PC-3 (cell line): ENCODE measurements around the gene MAP3K3. TPM values are rescaled to one million over a fixed set of nuclear protein-coding genes. Genes with fewer than 3 reads are reported as not detected.

ENCODE experiments used
- ATAC-seq: fragments of 200-7000 bp; cut with Tn5 transposase; 2 replicates; pipeline ENCODE4 v1.9.1; 2020; ENCODE audit warnings: mild to moderate bottlenecking, moderate library complexity
- BruUV-seq: library from RNA; stranded (reverse); fragments of 400-500 nt; replicated peaks from 2 replicates; lab custom pipeline; 2021; lab: Mats Ljungman, UMichigan
- CTCF ChIA-PET: fragments of 300-600 bp; sonication (Branson Sonifier 250); formaldehyde crosslinking; loops from one replicate; lab custom pipeline; 2022; ENCODE audit warnings: antibody characterized with exemption; lab: Charles Lee
- POLR2A ChIA-PET: fragments of 300-600 bp; sonication (Branson Sonifier 250); formaldehyde crosslinking; loops from one replicate; lab custom pipeline; 2022; ENCODE audit warnings: antibody characterized with exemption; ENCODE audit not compliant: unreplicated experiment; lab: Charles Lee
- DNase-seq: peaks from one replicate; pipeline ENCODE4 v3.0.0-alpha.2; 2015
- H2AFZ ChIP-seq: fragments of 300-600 bp; sonication (generic); 2 replicates; pipeline ENCODE4 v1.6.0; 2016; ENCODE audit warnings: antibody characterized with exemption, low read length
- H3F3A ChIP-seq: fragments of 300-600 bp; sonication (generic); one replicate; pipeline ENCODE4 v1.6.0; 2017; ENCODE audit warnings: antibody characterized with exemption, low read length, control low read depth, mild to moderate bottlenecking; ENCODE audit not compliant: unreplicated experiment
- H3K27ac ChIP-seq: fragments of 300-600 bp; sonication (generic); 2 replicates; pipeline ENCODE4 v1.5.1; 2016; ENCODE audit warnings: mild to moderate bottlenecking, low read length
- H3K27me3 ChIP-seq: fragments of 300-600 bp; sonication (generic); 2 replicates; pipeline ENCODE4 v1.6.1; 2016; ENCODE audit warnings: low read length, mixed read lengths
- H3K36me3 ChIP-seq: fragments of 300-600 bp; sonication (generic); 2 replicates; pipeline ENCODE4 v1.6.1; 2016; ENCODE audit warnings: low read depth, mixed run types, low read length, mixed read lengths
- H3K4me1 ChIP-seq: fragments of 300-600 bp; sonication (generic); 2 replicates; pipeline ENCODE4 v1.5.1; 2016; ENCODE audit warnings: low read length; ENCODE audit not compliant: insufficient read depth
- H3K4me2 ChIP-seq: fragments of 300-600 bp; sonication (generic); 2 replicates; pipeline ENCODE4 v1.6.0; 2016; ENCODE audit warnings: low read length
- H3K4me3 ChIP-seq: fragments of 300-600 bp; sonication (generic); 2 replicates; pipeline ENCODE4 v1.5.1; 2016; ENCODE audit warnings: mild to moderate bottlenecking, low read length, mixed read lengths
- H3K79me2 ChIP-seq: fragments of 300-600 bp; sonication (generic); 2 replicates; pipeline ENCODE4 v1.6.1; 2017; ENCODE audit warnings: low read length, mixed read lengths
- H3K9ac ChIP-seq: fragments of 300-600 bp; sonication (generic); 2 replicates; pipeline ENCODE4 v1.6.0; 2016; ENCODE audit warnings: mild to moderate bottlenecking, low read length
- H3K9me2 ChIP-seq: fragments of 300-600 bp; sonication (generic); replicated peaks from 2 replicates; pipeline ENCODE4 v1.6.1; 2016; ENCODE audit warnings: mixed run types, low read length, mixed read lengths
- H3K9me3 ChIP-seq: fragments of 300-600 bp; sonication (generic); 2 replicates; pipeline ENCODE4 v1.6.1; 2016; ENCODE audit warnings: low read length, mixed read lengths
- H4K20me1 ChIP-seq: fragments of 300-600 bp; sonication (generic); 2 replicates; pipeline ENCODE4 v1.6.1; 2016; ENCODE audit warnings: low read length, mixed read lengths
- CTCF ChIP-seq: fragments of 300-600 bp; sonication (generic); conservative IDR thresholded peaks from 2 replicates; pipeline ENCODE4 v1.5.1; 2017; ENCODE audit warnings: antibody characterized with exemption, low read depth, mild to moderate bottlenecking, low read length
- EZH2 ChIP-seq: fragments of 300-600 bp; sonication (generic); IDR thresholded peaks from one replicate; pipeline ENCODE4 v1.6.1; 2017; ENCODE audit warnings: antibody characterized with exemption, mild to moderate bottlenecking, low read length; ENCODE audit not compliant: unreplicated experiment
- EZH2phosphoT487 ChIP-seq: fragments of 300-600 bp; sonication (generic); IDR thresholded peaks from 2 replicates; pipeline ENCODE4 v1.6.1; 2018; ENCODE audit warnings: mild to moderate bottlenecking, antibody characterized with exemption, low read length, borderline replicate concordance
- intact Hi-C: fragments of 100-400 bp; cut with micrococcal nuclease; formaldehyde crosslinking; loops from 2 replicates; pipeline ENCODE4 v1.9.0; 2023
- total RNA-seq: library from RNA; depleted of rRNA; stranded (reverse); fragments of >200 nt; gene quantifications from 2 replicates; pipeline ENCODE4 v1.2.3, GENCODE V29; 2014

MAP3K3 gene
- total RNA-seq, 1 experiment from 2014 or later: 27.1 TPM

- H3K9me2 ChIP-seq: no peaks in the 10 kb centered on the region
- intact Hi-C loops: no loop called here
- no peaks in the 10 kb centered on the region for H3K27me3 ChIP-seq
- ATAC-seq (peak; percentile 9), DNase-seq (peak; percentile 17)
- H3F3A ChIP-seq: no peaks in the 10 kb centered on the region
- H4K20me1 ChIP-seq: no peaks in the 10 kb centered on the region
- no peak for TF ChIP-seq EZH2
- no peak for TF ChIP-seq CTCF
- no peak for TF ChIP-seq EZH2phosphoT487
- H3K4me3 ChIP-seq: peak overlapping the region; percentile 91
- H3K36me3 ChIP-seq: peaks cover 20% of the 10 kb centered on the region
- peak overlapping the region; percentile 95 for H3K9ac ChIP-seq
- H3K9me3 ChIP-seq: no peaks in the 10 kb centered on the region
- ChIA-PET POLR2A (interaction anchor here (0.6 to 1.2 kb wide), 5 partner anchors 20 to 321 kb away, joined by 3 to 7 read pairs (median 6); partner anchors contain the start of gene MAP3K3), CTCF (interaction anchor here (0.6 to 0.8 kb wide), 3 partner anchors 10 to 15 kb away, joined by 4 to 12 read pairs (median 5); no protein-coding TSS in a partner anchor)
- peak overlapping the region; percentile 97 for H3K4me2 ChIP-seq
- peaks cover 16% of the 10 kb centered on the region for H3K79me2 ChIP-seq
- peaks cover 16% of the 10 kb centered on the region for H3K4me1 ChIP-seq
- BruUV-seq: TSS peak; percentile 76
- H2AFZ ChIP-seq: peak overlapping the region; percentile 98
- peak overlapping the region; percentile 40; the same call in 1 of the 2 replicates for H3K27ac ChIP-seq
Measured at GRCh38 chr17:63601439-63602371, 20.5 kb upstream of the MAP3K3 start.

- H4K20me1 ChIP-seq: no peaks in the 10 kb centered on the region
- no peak overlapping the region for H3K4me2 ChIP-seq
- no peak overlapping the region for H3K9ac ChIP-seq
- no peaks in the 10 kb centered on the region for H3K79me2 ChIP-seq
- no peaks in the 10 kb centered on the region for H3K9me2 ChIP-seq
- H3K4me1 ChIP-seq: no peaks in the 10 kb centered on the region
- CTCF ChIA-PET: no interaction called here
- no peak for TF ChIP-seq CTCF
- no peak for TF ChIP-seq EZH2
- no peak for TF ChIP-seq EZH2phosphoT487
- no peaks in the 10 kb centered on the region for H3F3A ChIP-seq
- H2AFZ ChIP-seq: no peak overlapping the region
- no TSS peak for BruUV-seq
- no peaks in the 10 kb centered on the region for H3K9me3 ChIP-seq
- H3K27me3 ChIP-seq: no peaks in the 10 kb centered on the region
- POLR2A ChIA-PET: no interaction called here
- no peak overlapping the region for H3K4me3 ChIP-seq
- peaks cover 34% of the 10 kb centered on the region for H3K36me3 ChIP-seq
- DNase-seq: no peak
- intact Hi-C loops: no loop called here
- no peak for ATAC-seq
- H3K27ac ChIP-seq: no peak overlapping the region
Measured at GRCh38 chr17:63609816-63610573, 12.2 kb upstream of the MAP3K3 start.
